GM03348 (cell line): ENCODE results near the gene MSH6.

Source experiments
- DNase-seq: peaks from one replicate; pipeline ENCODE4 v3.0.0; 2012; ENCODE audit warnings: low spot score

Gene MSH6

DNA sequence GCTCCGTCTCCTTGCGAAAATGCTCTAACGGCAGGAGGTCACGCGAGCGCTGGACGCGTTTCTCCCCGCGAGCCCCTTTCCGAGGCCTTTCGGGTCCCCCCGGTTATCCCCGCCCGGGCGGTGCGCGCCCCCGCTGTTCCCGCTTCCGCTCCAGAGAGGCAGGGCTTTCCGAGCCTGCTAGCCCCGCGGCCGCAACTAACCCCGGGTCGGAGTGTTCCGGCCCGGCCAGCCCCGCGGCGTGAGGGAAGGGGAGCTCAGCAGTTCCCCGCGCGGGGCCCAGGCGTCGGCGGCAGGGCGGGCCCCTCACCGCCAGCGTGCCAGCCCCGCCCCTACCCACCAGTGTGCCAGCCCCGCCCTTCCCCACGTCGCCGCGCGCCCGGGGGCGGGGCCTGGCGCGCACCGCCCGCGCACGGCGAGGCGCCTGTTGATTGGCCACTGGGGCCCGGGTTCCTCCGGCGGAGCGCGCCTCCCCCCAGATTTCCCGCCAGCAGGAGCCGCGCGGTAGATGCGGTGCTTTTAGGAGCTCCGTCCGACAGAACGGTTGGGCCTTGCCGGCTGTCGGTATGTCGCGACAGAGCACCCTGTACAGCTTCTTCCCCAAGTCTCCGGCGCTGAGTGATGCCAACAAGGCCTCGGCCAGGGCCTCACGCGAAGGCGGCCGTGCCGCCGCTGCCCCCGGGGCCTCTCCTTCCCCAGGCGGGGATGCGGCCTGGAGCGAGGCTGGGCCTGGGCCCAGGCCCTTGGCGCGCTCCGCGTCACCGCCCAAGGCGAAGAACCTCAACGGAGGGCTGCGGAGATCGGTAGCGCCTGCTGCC is at the start of gene MSH6:
TSS of gene MSH6 (plus strand) at position 475 of the 815 bp plus-strand sequence. CDS start at position 564, 89 bp downstream.
- peak; percentile 100 for DNase-seq

GRCh38 chr2:47735136-47735869 is 47.6 kb upstream of the MSH6 start:
- DNase-seq, result no peak

- DNase-seq, result no peak
These were observed 47.0 kb upstream of the MSH6 start for GRCh38 chr2:47735912-47736311.

DNA sequence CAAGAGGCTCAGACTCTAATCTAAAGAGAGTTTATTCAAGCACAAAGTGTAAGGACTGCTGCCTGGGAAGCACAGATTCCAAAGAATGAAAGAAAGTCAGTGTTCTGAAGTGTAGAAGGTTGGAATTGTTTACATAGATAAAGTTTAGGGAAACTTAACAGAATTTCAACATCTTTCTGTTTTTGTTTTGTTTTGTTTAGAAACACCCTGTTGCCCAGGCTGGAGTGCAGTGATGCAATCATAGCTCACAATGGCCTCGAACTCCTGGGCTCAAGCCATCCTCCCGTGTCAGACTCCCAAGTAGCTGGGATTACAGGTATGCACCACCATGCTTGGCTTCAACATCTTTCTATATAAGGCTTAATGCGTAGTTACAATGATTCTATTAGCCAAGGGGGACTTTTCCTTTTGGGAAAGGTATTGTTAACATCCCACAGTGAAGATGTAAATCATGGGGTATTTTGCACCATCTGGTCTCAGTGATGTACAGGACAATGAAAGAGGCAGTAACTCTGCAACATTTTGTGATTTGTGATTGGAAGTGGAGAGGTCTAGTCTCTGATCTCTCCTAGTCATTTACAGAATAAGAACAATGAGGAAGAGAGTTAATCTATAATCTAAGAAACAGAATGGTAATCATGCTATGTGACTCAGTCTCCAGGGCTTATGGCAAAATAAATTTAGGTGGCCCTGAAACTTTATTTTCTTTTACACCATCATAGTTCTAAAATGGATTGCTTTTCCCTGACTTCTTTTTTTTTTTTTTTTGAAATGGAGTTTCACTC is 45.6 kb upstream of the MSH6 start:
- no peak for DNase-seq

GRCh38 chr2:47738331-47738730 is 44.6 kb upstream of the MSH6 start:
- no peak for DNase-seq

GRCh38 chr2:47741101-47741500 is 41.8 kb upstream of the MSH6 start:
- DNase-seq, result no peak

DNA sequence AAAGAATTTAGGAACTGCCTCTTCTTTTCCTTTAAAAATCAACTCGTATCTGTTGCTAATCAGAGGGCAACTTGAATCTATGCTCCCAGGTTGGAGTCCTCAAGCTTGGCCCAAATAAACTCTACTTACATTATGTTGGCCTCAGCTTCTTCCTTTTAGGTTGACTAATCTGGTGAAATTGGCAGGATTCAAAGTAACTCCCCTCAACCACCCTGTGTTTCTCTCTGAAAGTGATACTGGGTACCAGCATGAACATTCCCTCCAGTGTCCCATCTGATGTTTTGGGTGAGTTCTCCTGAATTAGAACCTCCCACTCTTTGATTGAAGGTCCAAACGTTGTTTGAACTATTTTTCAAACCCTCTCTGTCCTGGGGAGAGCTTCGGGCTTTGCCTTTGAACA is 41.3 kb upstream of the MSH6 start:
- no peak for DNase-seq

GRCh38 chr2:47744074-47744473 is 38.9 kb upstream of the MSH6 start:
- no peak for DNase-seq

- DNase-seq, result no peak
These were observed 35.1 kb upstream of the MSH6 start for GRCh38 chr2:47747878-47748277.

- no peak for DNase-seq
These were observed 31.0 kb upstream of the MSH6 start for GRCh38 chr2:47751856-47752414.

- DNase-seq, result no peak
These were observed 15.5 kb upstream of the MSH6 start for GRCh38 chr2:47767497-47767844.

DNA sequence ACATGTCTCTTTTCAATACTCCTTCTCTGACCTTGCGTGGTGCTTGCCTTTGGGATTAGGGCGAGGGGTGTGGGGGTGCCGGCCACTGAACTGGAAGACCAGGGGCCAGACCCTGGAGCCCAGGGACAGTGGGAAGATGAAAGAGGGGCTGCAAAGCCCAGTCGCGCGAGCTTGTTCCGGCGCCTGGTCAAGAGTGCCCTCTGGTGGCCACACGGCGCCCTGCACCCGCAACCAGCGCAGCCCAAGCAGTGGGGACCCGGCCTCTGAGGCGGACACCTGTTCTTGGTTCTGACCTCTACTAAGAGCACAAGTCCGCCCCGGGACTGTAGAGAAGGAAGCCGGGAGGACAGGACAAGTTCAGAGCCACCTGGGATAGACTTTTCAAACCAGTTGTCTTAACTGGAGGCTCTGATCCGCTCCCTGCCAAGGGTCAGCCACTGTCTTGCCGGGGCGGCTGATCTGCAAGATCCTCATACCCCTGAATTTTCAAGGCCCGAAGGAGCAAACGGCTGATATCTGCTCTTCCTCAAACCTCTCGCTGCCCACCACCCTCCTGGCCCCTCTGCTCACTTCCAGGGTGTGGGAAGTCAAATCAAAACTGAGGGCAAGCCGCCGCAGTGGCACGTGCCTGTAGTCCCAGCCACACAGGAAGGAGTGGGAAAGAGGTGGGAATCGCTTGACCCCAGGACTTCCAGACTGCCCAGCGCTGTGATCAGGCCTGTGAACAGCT is 14.9 kb upstream of the MSH6 start:
- peak; percentile 82 for DNase-seq

DNA sequence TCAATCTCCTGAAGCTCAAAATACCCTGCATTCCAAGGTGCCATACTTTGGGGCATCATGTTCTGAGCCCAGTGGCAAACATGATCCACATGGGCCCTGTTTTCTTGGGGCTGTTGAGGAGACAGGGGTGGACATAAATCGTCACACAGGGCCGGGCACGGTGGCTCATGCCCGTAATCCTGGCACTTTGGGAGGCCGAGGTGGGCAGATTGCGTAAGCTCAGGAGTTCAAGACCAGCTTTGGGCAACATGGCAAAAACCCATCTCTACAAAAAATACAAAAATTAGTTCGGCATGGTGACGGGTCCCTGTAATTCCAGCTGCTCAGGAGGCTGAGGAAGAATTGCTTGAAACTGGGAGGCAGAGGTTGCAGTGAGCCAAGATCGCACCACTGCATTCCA is 13.6 kb upstream of the MSH6 start:
- DNase-seq, result no peak

- peak; percentile 68 for DNase-seq
These were observed 11.7 kb upstream of the MSH6 start for GRCh38 chr2:47771211-47771610.

- DNase-seq, result no peak
These were observed 10.6 kb upstream of the MSH6 start for GRCh38 chr2:47772343-47772742.

- no peak for DNase-seq
These were observed 8.4 kb upstream of the MSH6 start for GRCh38 chr2:47774567-47774966.

DNA sequence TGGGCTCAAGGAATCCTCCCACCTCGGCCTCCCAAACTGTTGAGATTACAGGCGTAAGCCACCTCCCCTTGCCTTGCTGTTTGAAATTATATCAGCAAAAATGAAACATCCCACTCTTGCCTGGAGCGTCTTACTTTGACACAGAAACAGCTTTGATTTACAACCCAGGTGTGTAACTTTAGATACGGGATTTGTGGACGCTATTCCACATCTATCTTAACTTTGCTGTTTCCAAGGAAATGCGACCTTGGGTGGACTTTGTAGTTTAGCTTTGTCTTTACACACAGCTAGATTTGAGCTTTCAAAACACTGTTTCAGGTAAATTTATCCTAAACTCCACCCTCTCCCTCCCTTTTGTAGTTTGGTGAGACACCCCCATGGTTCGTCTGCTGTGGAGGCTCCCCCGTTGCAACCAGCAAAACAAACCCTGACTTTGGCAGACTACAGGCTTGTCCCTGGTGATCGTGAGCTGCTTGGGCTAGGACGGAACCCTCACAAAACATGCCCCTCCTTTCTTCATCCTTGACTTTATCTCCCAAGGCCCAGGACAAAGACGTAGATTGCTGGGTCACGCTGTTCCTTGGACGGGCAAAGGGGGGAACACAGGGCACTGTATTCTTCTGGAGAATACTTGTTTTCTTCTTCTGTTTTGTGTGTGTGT is 5.5 kb upstream of the MSH6 start:
- DNase-seq, result no peak

- no peak for DNase-seq
These were observed 4.1 kb upstream of the MSH6 start for GRCh38 chr2:47778698-47779425.

GRCh38 chr2:47779426-47779790 is 3.5 kb upstream of the MSH6 start:
- DNase-seq, result no peak

DNA sequence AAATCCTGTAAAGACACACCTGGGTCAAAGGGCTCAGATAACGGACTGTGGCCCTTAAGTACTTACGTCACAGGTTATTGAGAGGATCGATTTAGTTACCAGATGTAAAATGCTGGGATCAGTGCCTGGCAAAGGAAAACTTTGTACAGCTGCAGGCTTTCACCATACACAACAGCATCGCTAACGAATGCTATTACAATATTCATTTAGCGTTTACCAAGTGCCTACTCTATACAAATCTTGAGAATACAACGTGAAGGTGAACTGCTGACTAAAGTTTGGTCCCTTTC is 619 bp upstream of the MSH6 start:
- no peak for DNase-seq
